Calu3 (cell line): ENCODE data around the gene DHCR24. TPM values are rescaled to one million over a fixed set of nuclear protein-coding genes. Genes with fewer than 3 reads are reported as not detected.
"Not testable (repeated sequence)": the region's sequence is repeated elsewhere in the genome, so short reads cannot be mapped to it uniquely, and the experiment has no call there.

ENCODE experiments used
- Bru-seq: library from RNA; stranded (reverse); fragments of 400-500 nt; gene quantifications from one replicate; lab custom pipeline; 2021; lab: Mats Ljungman, UMichigan
- BruChase-seq, 2 experiments: library from RNA; stranded (reverse); fragments of 400-500 nt; gene quantifications; one replicate each; lab custom pipeline; 2021; lab: Mats Ljungman, UMichigan
- BruUV-seq: library from RNA; stranded (reverse); fragments of 400-500 nt; replicated peaks from 2 replicates; lab custom pipeline; 2021; lab: Mats Ljungman, UMichigan
- CTCF ChIA-PET: fragments of 300-600 bp; sonication (Branson Sonifier 250); formaldehyde crosslinking; loops from one replicate; lab custom pipeline; 2022; ENCODE audit warnings: antibody characterized with exemption; lab: Charles Lee
- DNase-seq: peaks from one replicate; pipeline ENCODE4 v3.0.0; 2022
- H3K27ac Mint-ChIP-seq: one replicate; pipeline ENCODE4 v1.8.0; 2022; ENCODE audit warnings: mixed read lengths; ENCODE audit not compliant: unreplicated experiment
- H3K27me3 Mint-ChIP-seq: one replicate; pipeline ENCODE4 v1.8.0; 2022; ENCODE audit warnings: mixed read lengths; ENCODE audit not compliant: unreplicated experiment
- H3K36me3 Mint-ChIP-seq: one replicate; pipeline ENCODE4 v1.8.0; 2022; ENCODE audit warnings: mild to moderate bottlenecking, moderate library complexity, mixed read lengths; ENCODE audit not compliant: insufficient read depth, unreplicated experiment
- H3K4me1 Mint-ChIP-seq: one replicate; pipeline ENCODE4 v1.8.0; 2022; ENCODE audit warnings: mild to moderate bottlenecking, low read depth, mixed read lengths; ENCODE audit not compliant: unreplicated experiment
- H3K4me3 Mint-ChIP-seq: one replicate; pipeline ENCODE4 v1.8.0; 2022; ENCODE audit warnings: mild to moderate bottlenecking, low read depth, moderate library complexity, mixed read lengths; ENCODE audit not compliant: unreplicated experiment
- H3K9me3 Mint-ChIP-seq: one replicate; pipeline ENCODE4 v1.8.0; 2022; ENCODE audit warnings: low read depth, mixed read lengths; ENCODE audit not compliant: unreplicated experiment
- intact Hi-C: fragments of 100-400 bp; cut with micrococcal nuclease; formaldehyde crosslinking; loops from one replicate; pipeline ENCODE4 v1.10.0; 2022; ENCODE audit not compliant: unreplicated experiment
- long read RNA-seq: library from polyadenylated mRNA; stranded (forward); transcript quantifications from one replicate; pipeline ENCODE4 v2.0.0, GENCODE V29; 2022
- total RNA-seq: library from RNA; stranded (reverse); gene quantifications from 2 replicates; pipeline ENCODE4 v1.2.3, GENCODE V29; 2022
- TF ChIP-seq, protein P1 (sequence below): fragments of 200-600 bp; IDR thresholded peaks from one replicate; pipeline ENCODE4 v1.8.0; 2022; ENCODE audit warnings: antibody characterized with exemption; ENCODE audit not compliant: unreplicated experiment

The DHCR24 gene, protein sequence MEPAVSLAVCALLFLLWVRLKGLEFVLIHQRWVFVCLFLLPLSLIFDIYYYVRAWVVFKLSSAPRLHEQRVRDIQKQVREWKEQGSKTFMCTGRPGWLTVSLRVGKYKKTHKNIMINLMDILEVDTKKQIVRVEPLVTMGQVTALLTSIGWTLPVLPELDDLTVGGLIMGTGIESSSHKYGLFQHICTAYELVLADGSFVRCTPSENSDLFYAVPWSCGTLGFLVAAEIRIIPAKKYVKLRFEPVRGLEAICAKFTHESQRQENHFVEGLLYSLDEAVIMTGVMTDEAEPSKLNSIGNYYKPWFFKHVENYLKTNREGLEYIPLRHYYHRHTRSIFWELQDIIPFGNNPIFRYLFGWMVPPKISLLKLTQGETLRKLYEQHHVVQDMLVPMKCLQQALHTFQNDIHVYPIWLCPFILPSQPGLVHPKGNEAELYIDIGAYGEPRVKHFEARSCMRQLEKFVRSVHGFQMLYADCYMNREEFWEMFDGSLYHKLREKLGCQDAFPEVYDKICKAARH
- total RNA-seq (448 and 469 TPM in 2 replicates), Bru-seq, nascent RNA (percentile 91 among the genes with signal in this experiment), BruChase-seq, experiment 1, labeled RNA remaining after a 6-hour chase (percentile 97 among the genes with signal in this experiment), BruChase-seq, experiment 2, labeled RNA remaining after a 2-hour chase (percentile 93 among the genes with signal in this experiment)
- long read RNA-seq, full-length matches to known transcripts = 143 of 798 reads
- long read RNA-seq, partial matches to known transcripts = 22 of 798 reads
- long read RNA-seq, other reads (novel, unspliced or antisense) = 633 of 798 reads

DNA sequence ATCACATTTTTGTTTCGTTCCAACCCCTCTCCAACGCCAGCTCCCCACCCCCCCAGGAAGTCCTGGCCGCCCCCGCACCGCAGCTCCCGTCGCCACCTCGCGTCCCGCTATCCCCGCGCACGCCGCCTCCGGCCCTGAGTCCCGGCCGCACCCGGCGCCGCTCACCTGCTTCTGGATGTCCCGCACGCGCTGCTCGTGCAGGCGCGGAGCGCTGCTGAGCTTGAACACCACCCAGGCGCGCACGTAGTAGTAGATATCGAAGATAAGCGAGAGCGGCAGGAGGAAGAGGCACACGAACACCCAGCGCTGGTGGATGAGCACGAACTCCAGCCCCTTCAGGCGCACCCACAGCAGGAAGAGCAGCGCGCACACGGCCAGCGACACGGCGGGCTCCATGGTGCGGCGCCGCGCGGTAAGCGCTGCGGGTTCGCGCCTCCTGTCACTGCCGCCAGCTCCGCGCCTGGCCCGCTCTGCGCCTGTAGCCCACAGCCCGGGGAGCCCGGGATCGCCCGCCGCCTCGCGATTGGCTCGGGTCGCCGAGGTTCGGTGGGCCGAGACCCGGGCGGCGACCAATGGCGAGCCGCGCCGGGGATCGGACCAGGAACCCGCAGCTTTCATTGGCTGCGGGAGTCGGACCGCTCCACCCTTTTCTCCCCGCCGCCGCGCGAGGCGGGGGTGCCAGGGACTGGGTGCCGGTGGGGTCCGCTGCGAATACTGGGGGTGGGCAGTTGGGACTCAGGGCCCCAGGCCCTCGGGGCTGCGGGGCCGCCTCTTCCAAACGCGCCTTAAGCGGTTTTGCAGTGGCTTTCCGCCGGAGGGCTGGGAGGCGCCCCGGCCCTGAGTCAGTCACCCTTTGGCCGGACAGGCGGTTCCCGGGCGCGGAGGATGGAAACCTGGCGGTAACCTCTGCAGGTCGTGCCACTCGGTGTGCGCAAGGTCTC is at the start of gene DHCR24:
DHCR24 (minus strand) TSS at position 472 of the 941 bp plus-strand sequence; CDS start at position 396, 76 bp downstream.
- peak within 1 kb of the TSS; percentile 85 for H3K4me3 Mint-ChIP-seq
- no peaks in the 10 kb centered on the region for H3K9me3 Mint-ChIP-seq
- H3K36me3 Mint-ChIP-seq = peaks cover 60% of the 10 kb centered on the region
- CTCF ChIA-PET = interaction anchor here (0.6 to 2.5 kb wide), 8 partner anchors 29 to 387 kb away, joined by 3 to 11 read pairs (median 7); no protein-coding TSS in a partner anchor
- peak; percentile 91 for DNase-seq
- peaks cover 50% of the 10 kb centered on the region for H3K4me1 Mint-ChIP-seq
- no TSS peak for BruUV-seq
- no peaks in the 10 kb centered on the region for H3K27me3 Mint-ChIP-seq
- intact Hi-C loops = loop anchor here (5.0 kb wide), 1 partner anchor 50 kb away; no protein-coding TSS in a partner anchor
- H3K27ac Mint-ChIP-seq = peak within 1 kb of the TSS; percentile 38
- TF ChIP-seq, protein P1, sequence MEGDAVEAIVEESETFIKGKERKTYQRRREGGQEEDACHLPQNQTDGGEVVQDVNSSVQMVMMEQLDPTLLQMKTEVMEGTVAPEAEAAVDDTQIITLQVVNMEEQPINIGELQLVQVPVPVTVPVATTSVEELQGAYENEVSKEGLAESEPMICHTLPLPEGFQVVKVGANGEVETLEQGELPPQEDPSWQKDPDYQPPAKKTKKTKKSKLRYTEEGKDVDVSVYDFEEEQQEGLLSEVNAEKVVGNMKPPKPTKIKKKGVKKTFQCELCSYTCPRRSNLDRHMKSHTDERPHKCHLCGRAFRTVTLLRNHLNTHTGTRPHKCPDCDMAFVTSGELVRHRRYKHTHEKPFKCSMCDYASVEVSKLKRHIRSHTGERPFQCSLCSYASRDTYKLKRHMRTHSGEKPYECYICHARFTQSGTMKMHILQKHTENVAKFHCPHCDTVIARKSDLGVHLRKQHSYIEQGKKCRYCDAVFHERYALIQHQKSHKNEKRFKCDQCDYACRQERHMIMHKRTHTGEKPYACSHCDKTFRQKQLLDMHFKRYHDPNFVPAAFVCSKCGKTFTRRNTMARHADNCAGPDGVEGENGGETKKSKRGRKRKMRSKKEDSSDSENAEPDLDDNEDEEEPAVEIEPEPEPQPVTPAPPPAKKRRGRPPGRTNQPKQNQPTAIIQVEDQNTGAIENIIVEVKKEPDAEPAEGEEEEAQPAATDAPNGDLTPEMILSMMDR = no peak

DNA sequence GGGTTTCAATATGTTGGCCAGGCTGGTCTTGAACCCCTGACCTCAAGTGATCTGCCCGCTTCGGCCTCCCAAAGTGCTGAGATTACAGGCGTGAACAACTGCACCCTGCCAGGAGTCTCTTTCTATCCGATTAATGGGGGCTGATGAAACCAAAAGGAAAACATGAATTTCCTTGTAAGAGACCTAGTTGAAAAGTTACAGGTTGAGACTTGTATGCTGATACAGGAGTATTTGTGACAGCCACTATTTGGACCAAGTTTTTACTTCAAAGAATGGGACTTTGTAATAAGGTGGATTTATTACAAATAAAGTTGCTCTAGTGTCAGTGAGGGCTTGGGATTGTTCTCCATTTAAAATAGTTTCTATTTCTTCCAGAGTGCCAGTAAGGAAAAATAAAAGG is 49.8 kb upstream of the DHCR24 start:
- CTCF ChIA-PET = interaction anchor here (0.7 kb wide), 1 partner anchor 41 kb away, joined by 3 read pairs; no protein-coding TSS in a partner anchor
- Mint-ChIP-seq H3K4me1 (peaks cover 16% of the 10 kb centered on the region), H3K9me3 (peaks cover 4% of the 10 kb centered on the region), H3K27me3 (peaks cover 8% of the 10 kb centered on the region), H3K4me3 (no peak overlapping the region), H3K36me3 (no peaks in the 10 kb centered on the region), H3K27ac (no peak overlapping the region)
- TF ChIP-seq, protein P1 = no peak
- DNase-seq = no peak
- no TSS peak for BruUV-seq
- intact Hi-C loops = loop anchor here (5.0 kb wide), 1 partner anchor 49 kb away; the partner anchor contains the start of gene DHCR24

DNA sequence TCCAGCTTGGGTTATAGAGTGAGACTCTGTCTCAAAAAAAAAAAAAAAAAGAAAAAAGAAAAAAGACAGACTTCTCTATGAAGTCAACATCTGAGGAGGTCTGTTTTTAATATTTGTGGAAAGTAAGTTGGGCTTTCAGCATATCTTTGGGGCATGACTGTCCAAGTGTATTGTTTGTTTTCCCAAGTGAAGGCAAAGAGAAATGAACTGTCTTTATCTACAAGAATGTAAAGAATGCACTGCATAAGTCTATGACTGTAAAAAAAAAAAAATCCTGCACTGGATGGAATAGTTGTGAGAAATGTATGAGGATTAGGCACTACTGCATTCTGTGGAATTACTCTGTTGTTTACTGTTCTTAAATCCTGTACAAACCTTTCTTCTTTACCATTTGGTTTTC is 47.9 kb upstream of the DHCR24 start:
- no peak overlapping the region for H3K27ac Mint-ChIP-seq
- H3K4me1 Mint-ChIP-seq = peaks cover 16% of the 10 kb centered on the region
- intact Hi-C loops = loop anchor here (5.0 kb wide), 1 partner anchor 48 kb away; the partner anchor contains the start of gene DHCR24
- no peak overlapping the region for H3K4me3 Mint-ChIP-seq
- CTCF ChIA-PET = no interaction called here
- peaks cover 6% of the 10 kb centered on the region for H3K9me3 Mint-ChIP-seq
- H3K27me3 Mint-ChIP-seq = no peaks in the 10 kb centered on the region
- no peaks in the 10 kb centered on the region for H3K36me3 Mint-ChIP-seq
- DNase-seq = no peak
- no TSS peak for BruUV-seq
- TF ChIP-seq, protein P1 = no peak

DNA sequence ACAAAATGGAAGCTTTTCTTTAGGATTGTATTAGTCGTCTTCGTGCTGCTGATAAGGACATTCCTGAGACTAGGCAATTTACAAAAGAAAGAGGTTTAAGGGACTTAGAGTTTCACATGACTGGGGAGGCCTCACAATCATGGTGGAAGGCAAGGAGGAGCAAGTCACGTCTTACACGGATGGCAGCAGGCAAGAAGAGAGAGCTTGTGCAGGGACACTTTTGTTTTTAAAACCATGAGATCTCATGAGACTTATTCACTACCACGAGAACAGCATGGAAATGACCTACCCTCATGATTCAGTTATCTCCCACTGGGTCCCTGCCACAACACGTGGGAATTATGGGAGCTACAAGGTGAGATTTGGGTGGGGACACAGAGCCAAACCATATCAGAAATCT is 47.1 kb upstream of the DHCR24 start:
- peaks cover 16% of the 10 kb centered on the region for H3K4me1 Mint-ChIP-seq
- H3K27ac Mint-ChIP-seq = peak overlapping the region; percentile 45
- H3K27me3 Mint-ChIP-seq, H3K36me3 Mint-ChIP-seq, H3K9me3 Mint-ChIP-seq, H3K4me3 Mint-ChIP-seq, intact Hi-C loops, DNase-seq, BruUV-seq: not testable (repeated sequence)
- CTCF ChIA-PET = interaction anchor here (1.0 kb wide), 1 partner anchor 12 kb away, joined by 3 read pairs; no protein-coding TSS in a partner anchor
